ENCODE data around the gene RBM4.
"Not testable (repeated sequence)": the region's sequence is repeated elsewhere in the genome, so short reads cannot be mapped to it uniquely, and the experiment has no call there.

RBM4 gene

DNA sequence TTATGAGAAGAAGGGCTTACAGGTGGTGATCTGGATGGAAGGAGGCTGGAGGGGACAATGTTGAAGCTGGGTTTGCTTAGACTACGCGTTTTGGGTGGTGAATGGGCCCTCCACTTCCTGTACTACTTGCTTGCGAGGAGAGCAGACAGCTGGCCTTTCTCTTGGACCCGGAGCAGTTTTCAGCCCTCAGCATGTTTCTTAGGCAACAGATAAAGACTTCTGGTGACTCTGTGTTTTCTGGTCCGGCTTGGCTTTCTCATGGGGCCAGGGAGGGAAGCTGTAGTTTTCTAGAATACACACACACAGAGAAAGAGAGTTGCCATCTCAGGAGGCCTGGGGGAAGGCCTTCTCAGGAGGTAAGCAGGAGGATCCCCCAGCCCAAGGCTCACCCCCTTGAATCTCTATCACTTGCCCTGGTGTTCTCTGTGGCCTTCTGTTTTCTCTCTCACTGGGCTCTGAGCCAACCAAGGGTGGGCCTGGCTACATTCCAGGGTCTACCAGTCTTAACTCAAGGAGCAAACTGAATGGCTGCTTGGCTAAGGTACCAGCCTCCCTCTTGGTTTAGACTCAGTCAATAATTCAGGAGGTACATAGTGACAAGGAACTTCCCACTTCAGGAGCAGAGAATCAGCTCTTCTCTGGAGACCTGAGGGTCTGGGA is 43.1 kb upstream of the RBM4 start:
- H3K4me3 ChIP-seq (ENCODE audit: low read depth, low read length), result peak overlapping the region; percentile 9
- TF ChIP-seq, protein P1, sequence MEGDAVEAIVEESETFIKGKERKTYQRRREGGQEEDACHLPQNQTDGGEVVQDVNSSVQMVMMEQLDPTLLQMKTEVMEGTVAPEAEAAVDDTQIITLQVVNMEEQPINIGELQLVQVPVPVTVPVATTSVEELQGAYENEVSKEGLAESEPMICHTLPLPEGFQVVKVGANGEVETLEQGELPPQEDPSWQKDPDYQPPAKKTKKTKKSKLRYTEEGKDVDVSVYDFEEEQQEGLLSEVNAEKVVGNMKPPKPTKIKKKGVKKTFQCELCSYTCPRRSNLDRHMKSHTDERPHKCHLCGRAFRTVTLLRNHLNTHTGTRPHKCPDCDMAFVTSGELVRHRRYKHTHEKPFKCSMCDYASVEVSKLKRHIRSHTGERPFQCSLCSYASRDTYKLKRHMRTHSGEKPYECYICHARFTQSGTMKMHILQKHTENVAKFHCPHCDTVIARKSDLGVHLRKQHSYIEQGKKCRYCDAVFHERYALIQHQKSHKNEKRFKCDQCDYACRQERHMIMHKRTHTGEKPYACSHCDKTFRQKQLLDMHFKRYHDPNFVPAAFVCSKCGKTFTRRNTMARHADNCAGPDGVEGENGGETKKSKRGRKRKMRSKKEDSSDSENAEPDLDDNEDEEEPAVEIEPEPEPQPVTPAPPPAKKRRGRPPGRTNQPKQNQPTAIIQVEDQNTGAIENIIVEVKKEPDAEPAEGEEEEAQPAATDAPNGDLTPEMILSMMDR (conservative IDR thresholded peaks at IDR 0.05; ENCODE audit: low read depth, low read length), result no peak
- DNase-seq (ENCODE audit: low read depth), result peak; percentile 89

DNA sequence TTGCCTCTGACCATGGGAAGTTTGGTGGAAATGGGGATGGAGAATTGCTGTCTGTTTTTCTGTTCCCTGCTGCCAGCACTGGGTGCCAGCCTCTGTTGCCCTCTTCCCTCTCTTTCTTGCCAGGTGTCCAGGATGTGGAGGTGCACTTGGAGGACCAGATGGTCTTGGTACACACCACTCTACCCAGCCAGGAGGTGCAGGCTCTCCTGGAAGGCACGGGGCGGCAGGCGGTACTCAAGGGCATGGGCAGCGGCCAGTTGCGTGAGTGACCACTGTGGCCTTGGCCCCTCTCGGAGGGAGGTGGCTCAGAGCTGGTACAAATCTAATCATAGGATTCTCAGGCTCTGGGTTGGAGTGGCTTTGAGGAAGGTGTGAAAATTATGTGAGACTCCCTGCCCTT is 39.5 kb upstream of the RBM4 start:
- H3K4me3 ChIP-seq (ENCODE audit: low read depth, low read length), result no peak overlapping the region
- TF ChIP-seq, protein P1 (conservative IDR thresholded peaks at IDR 0.05; ENCODE audit: low read depth, low read length), result no peak
- DNase-seq (ENCODE audit: low read depth), result no peak

DNA sequence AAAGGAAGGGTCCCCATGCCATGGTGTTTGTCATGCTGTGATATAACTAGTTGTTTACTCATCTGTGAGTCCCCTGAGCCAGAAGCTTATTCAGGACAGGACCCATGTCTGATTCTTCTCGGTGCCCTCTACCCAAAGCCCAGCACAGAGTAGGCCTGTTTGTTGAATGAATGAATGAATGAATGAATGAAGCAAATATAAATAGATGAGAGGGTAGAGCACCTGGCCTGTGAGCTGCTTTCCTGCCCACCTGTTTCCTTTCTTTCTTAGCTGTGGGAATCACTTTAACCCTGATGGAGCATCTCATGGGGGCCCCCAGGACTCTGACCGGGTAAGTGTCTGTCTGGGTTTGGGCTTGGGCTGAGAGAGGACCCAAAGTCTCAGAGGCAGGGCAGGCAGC is 38.3 kb upstream of the RBM4 start:
- DNase-seq (ENCODE audit: low read depth), result no peak
- no peak overlapping the region for H3K4me3 ChIP-seq (ENCODE audit: low read depth, low read length)
- TF ChIP-seq, protein P1 (conservative IDR thresholded peaks at IDR 0.05; ENCODE audit: low read depth, low read length), result no peak

DNA sequence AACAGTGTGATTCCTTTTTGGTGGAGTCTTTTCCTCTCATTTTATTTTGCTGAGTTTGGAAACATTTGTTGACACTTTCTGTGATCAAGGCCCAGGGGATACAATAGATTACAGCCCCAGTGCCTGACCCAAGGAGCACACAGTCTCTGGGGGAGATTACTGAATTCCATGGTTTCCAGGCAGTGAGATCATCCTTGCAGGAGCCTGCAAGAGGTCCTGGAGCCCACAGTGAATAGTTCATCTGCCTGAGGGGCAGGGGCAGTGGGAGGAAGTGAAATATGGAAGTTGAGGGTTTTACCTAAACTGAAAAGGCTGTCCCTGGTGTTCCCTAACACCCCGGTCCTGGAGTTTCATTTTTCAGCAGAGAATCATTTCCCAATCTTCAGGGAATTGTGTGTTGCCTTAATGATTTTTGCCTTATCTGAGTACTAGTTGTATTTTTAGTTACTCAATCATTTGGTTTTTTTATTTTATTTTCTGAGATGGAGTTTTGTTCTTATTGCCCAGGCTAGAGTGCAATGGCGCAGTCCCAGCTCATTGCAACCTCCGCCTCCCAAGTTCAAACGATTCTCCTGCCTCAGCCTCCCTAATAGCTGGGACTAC is 37.8 kb upstream of the RBM4 start:
- DNase-seq (ENCODE audit: low read depth), result peak; percentile 51
- TF ChIP-seq, protein P1 (conservative IDR thresholded peaks at IDR 0.05; ENCODE audit: low read depth, low read length), result no peak
- H3K4me3 ChIP-seq (ENCODE audit: low read depth, low read length), result no peak overlapping the region

DNA sequence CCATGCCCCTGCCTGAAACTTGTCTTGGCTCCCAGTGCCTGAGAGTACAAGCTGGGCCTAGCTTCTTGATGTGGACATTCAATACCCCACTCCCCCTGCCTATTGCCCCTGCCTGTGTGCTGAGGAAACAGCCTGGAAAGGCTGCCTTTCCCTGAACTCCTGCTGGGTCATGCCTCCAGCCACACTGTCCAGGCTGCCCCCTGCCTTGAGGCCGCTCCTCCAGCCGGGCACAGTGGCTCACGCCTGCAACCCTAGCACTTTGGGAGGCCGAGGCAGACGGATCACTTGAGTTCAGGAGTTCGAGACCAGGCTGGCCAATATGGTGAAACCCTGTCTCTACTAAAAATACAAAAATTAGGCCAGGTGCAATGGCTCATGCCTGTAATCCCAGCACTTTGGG is 35.4 kb upstream of the RBM4 start:
- H3K4me3 ChIP-seq (ENCODE audit: low read depth, low read length), result no peak overlapping the region
- no peak for DNase-seq (ENCODE audit: low read depth)
- TF ChIP-seq, protein P1 (conservative IDR thresholded peaks at IDR 0.05; ENCODE audit: low read depth, low read length), result no peak

DNA sequence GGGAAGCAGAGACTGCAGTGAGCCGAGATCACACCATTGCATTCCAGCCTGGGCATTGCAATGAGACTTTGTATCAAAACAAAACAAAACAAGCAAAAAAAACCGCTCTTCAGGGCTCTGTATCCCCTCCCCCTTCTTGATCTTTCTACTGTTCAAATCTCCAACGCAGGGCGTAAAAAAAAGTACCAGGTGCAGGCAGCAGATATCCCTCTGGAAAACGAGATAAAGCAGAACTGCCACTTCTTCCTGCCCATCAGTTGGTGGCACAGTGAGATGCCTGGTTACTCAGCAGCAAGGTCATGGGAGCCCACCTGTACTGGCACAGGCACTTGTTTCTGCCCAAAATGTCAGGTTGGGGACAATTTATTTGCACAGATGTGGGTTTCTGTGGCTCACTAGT is 34.3 kb upstream of the RBM4 start:
- TF ChIP-seq, protein P1 (conservative IDR thresholded peaks at IDR 0.05; ENCODE audit: low read depth, low read length), result no peak
- no peak overlapping the region for H3K4me3 ChIP-seq (ENCODE audit: low read depth, low read length)
- DNase-seq (ENCODE audit: low read depth), result no peak

DNA sequence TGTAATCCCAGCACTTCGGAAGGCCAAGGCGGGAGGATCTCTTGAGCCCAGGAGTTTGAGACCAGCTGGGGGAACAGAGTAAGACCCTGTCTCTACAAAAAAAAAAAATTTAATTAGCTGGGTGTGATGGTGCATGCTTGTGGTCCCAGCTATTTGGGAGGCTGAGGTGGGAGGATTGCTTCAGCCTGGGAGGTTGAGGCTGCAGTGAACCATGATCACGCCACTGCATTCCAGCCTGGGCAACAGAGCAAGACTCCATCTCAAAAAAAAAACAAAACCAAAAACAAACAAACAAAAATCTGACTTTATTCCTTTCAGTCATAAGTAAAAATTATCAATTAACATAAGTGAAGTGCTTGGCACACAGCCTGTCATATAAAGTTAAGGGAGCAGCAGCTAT is 31.9 kb upstream of the RBM4 start:
- H3K4me3 ChIP-seq (ENCODE audit: low read depth, low read length); DNase-seq (ENCODE audit: low read depth): not testable (repeated sequence)

Data from choroid plexus epithelial cell (primary cell).